Large intestine (tissue), 3 donors: ENCODE results near the gene TXNRD3. TPM values are rescaled to one million over a fixed set of nuclear protein-coding genes. Genes with fewer than 3 reads are reported as not detected.

Experiments used
- DNase-seq, 2 donors: peaks; one replicate each; pipeline versions ENCODE4 v3.0.0 to v3.0.0-alpha.2; 2013
- H3K27ac ChIP-seq: one replicate; pipeline ENCODE4 v1.5.1; 2013; ENCODE audit warnings: low read length
- H3K27me3 ChIP-seq: 2 replicates; pipeline ENCODE4 v1.6.1; 2013; ENCODE audit warnings: low read length; ENCODE audit not compliant: control insufficient read depth, insufficient read depth
- H3K36me3 ChIP-seq: 2 replicates; pipeline ENCODE4 v1.6.1; 2013; ENCODE audit warnings: low read length; ENCODE audit not compliant: control insufficient read depth, insufficient read depth
- H3K4me1 ChIP-seq: one replicate; pipeline ENCODE4 v1.6.1; 2013; ENCODE audit warnings: low read length; ENCODE audit not compliant: control insufficient read depth, insufficient read depth
- H3K4me3 ChIP-seq: one replicate; pipeline ENCODE4 v1.5.1; 2013; ENCODE audit warnings: low read length
- H3K9me3 ChIP-seq: one replicate; pipeline ENCODE4 v1.6.1; 2013; ENCODE audit warnings: mild to moderate bottlenecking, low read depth, low read length, moderate library complexity; ENCODE audit not compliant: control insufficient read depth
- WGBS: methylation state at CpG from one replicate; pipeline ENCODE4 v1.1.5; 2013; ENCODE audit warnings: low lambda C conversion rate; ENCODE audit not compliant: insufficient coverage; 5-methylcytosine and 5-hydroxymethylcytosine counted together
- polyA plus RNA-seq: library from polyadenylated mRNA; unstranded; fragments of 120-200 nt; gene quantifications from one replicate; pipeline ENCODE4 v1.2.1, GENCODE V29; 2013

TXNRD3 gene
- polyA plus RNA-seq, 1 donor, result 7.3 TPM

GRCh38 chr3:126684218-126684751 lies 29.4 kb upstream of the TXNRD3 start:
- DNase-seq, result peak in 1 of 2 donors; percentile 6
- Histone ChIP-seq H3K4me3 (no peak overlapping the region), H3K36me3 (no peaks in the 10 kb centered on the region), H3K9me3 (no peaks in the 10 kb centered on the region), H3K27ac (no peak overlapping the region), H3K27me3 (no peaks in the 10 kb centered on the region), H3K4me1 (peaks cover 3% of the 10 kb centered on the region)
- WGBS, result no CpG with 5 or more reads among the region's 7 CpGs

GRCh38 chr3:126683069-126683468 lies 28.1 kb upstream of the TXNRD3 start:
- Histone ChIP-seq H3K4me1 (peaks cover 13% of the 10 kb centered on the region), H3K27ac (no peak overlapping the region), H3K27me3 (no peaks in the 10 kb centered on the region), H3K36me3 (no peaks in the 10 kb centered on the region), H3K4me3 (no peak overlapping the region), H3K9me3 (no peaks in the 10 kb centered on the region)
- 90% methylated on average over 2 of the region's 5 CpGs for WGBS
- no peak for DNase-seq

- H3K4me1 ChIP-seq, result peaks cover 13% of the 10 kb centered on the region
- no peaks in the 10 kb centered on the region for H3K36me3 ChIP-seq
- no peak for DNase-seq
- H3K27ac ChIP-seq, result no peak overlapping the region
- WGBS, result no CpG with 5 or more reads among the region's 2 CpGs
- H3K27me3 ChIP-seq, result peaks cover 2% of the 10 kb centered on the region
- H3K9me3 ChIP-seq, result no peaks in the 10 kb centered on the region
- no peak overlapping the region for H3K4me3 ChIP-seq
These were observed 27.1 kb upstream of the TXNRD3 start for GRCh38 chr3:126682009-126682408.

- Histone ChIP-seq H3K27me3 (peaks cover 7% of the 10 kb centered on the region), H3K4me1 (peaks cover 13% of the 10 kb centered on the region), H3K27ac (no peak overlapping the region), H3K36me3 (no peaks in the 10 kb centered on the region), H3K9me3 (no peaks in the 10 kb centered on the region), H3K4me3 (no peak overlapping the region)
- WGBS, result 50% methylated on average over 1 of the region's 4 CpGs
- no peak for DNase-seq
These were observed 25.7 kb upstream of the TXNRD3 start for GRCh38 chr3:126680667-126681055.

- peaks cover 7% of the 10 kb centered on the region for H3K27me3 ChIP-seq
- H3K4me1 ChIP-seq, result peaks cover 13% of the 10 kb centered on the region
- H3K36me3 ChIP-seq, result no peaks in the 10 kb centered on the region
- H3K27ac ChIP-seq, result no peak overlapping the region
- no peak for DNase-seq
- 100% methylated on average over 1 of the region's 11 CpGs for WGBS
- no peak overlapping the region for H3K4me3 ChIP-seq
- H3K9me3 ChIP-seq, result no peaks in the 10 kb centered on the region
These were observed 25.1 kb upstream of the TXNRD3 start for GRCh38 chr3:126679831-126680666.

- peak; percentile 57 to 67 for DNase-seq
These were observed 24.4 kb upstream of the TXNRD3 start for GRCh38 chr3:126679318-126679751.

GRCh38 chr3:126678693-126679317 lies 23.9 kb upstream of the TXNRD3 start:
- WGBS, result no CpG with 5 or more reads among the region's 30 CpGs

More at GRCh38 chr3:126679318-126679751, 24.4 kb upstream of the TXNRD3 start:
- no peaks in the 10 kb centered on the region for H3K9me3 ChIP-seq
- H3K27ac ChIP-seq, result no peak overlapping the region
- no peak overlapping the region for H3K4me3 ChIP-seq
- peaks cover 13% of the 10 kb centered on the region for H3K4me1 ChIP-seq
- no peaks in the 10 kb centered on the region for H3K36me3 ChIP-seq
- H3K27me3 ChIP-seq, result peaks cover 7% of the 10 kb centered on the region
- no CpG with 5 or more reads among the region's 20 CpGs for WGBS

GRCh38 chr3:126677862-126678503 lies 23.1 kb upstream of the TXNRD3 start:
- Histone ChIP-seq H3K4me3 (no peak overlapping the region), H3K36me3 (no peaks in the 10 kb centered on the region), H3K27me3 (peaks cover 10% of the 10 kb centered on the region), H3K4me1 (peaks cover 13% of the 10 kb centered on the region), H3K9me3 (no peaks in the 10 kb centered on the region), H3K27ac (no peak overlapping the region)
- DNase-seq, result no peak
- 100% methylated on average over 1 of the region's 13 CpGs for WGBS

More at GRCh38 chr3:126678693-126679317, 23.9 kb upstream of the TXNRD3 start:
- DNase-seq, result peak; percentile 12 to 60
- Histone ChIP-seq H3K4me3 (no peak overlapping the region), H3K36me3 (no peaks in the 10 kb centered on the region), H3K27ac (no peak overlapping the region), H3K27me3 (peaks cover 7% of the 10 kb centered on the region), H3K4me1 (peaks cover 13% of the 10 kb centered on the region), H3K9me3 (no peaks in the 10 kb centered on the region)

GRCh38 chr3:126676919-126677705 lies 22.2 kb upstream of the TXNRD3 start:
- no peak for DNase-seq
- peaks cover 13% of the 10 kb centered on the region for H3K4me1 ChIP-seq
- no peaks in the 10 kb centered on the region for H3K9me3 ChIP-seq
- H3K36me3 ChIP-seq, result no peaks in the 10 kb centered on the region
- H3K4me3 ChIP-seq, result no peak overlapping the region
- peaks cover 10% of the 10 kb centered on the region for H3K27me3 ChIP-seq
- WGBS, result 80% methylated on average over 1 of the region's 7 CpGs
- no peak overlapping the region for H3K27ac ChIP-seq
